Heart right ventricle (tissue), 16 donors: ENCODE measurements around the gene C17orf100. TPM values are rescaled to one million over a fixed set of nuclear protein-coding genes. Genes with fewer than 3 reads are reported as not detected.

Source experiments
- ATAC-seq, 8 donors: fragments of 200-7000 bp; cut with Tn5 transposase; one replicate each; pipeline ENCODE4 v1.9.1; 2020; ENCODE audit warnings: mild to moderate bottlenecking in 8 of 8, moderate library complexity in 8 of 8, moderate number of reproducible peaks in 1 of 8
- DNase-seq, 2 donors: peaks; one replicate each; pipeline ENCODE4 v3.0.0-alpha.2; 2020
- H3K27ac ChIP-seq, 10 donors: fragments of 200-600 bp; sonication (generic) in 2 of 10; one replicate each; pipeline versions ENCODE4 v1.5.0 to v1.8.0; 2020 to 2022; ENCODE audit warnings: mild to moderate bottlenecking in 3 of 10
- H3K27me3 ChIP-seq, 7 donors: fragments of 200-600 bp; one replicate each; pipeline ENCODE4 v1.8.0; 2021 to 2022; ENCODE audit warnings: mild to moderate bottlenecking in 2 of 7
- H3K36me3 ChIP-seq, 9 donors: fragments of 200-600 bp; sonication (generic) in 1 of 9; one replicate each; pipeline versions ENCODE4 v1.5.0 to v1.8.0; 2020 to 2022; ENCODE audit warnings: mild to moderate bottlenecking in 2 of 9
- H3K4me1 ChIP-seq, 9 donors: fragments of 200-600 bp; sonication (generic) in 1 of 9; one replicate each; pipeline versions ENCODE4 v1.5.0 to v1.8.0; 2020 to 2022; ENCODE audit warnings: mild to moderate bottlenecking in 4 of 9
- H3K4me3 ChIP-seq, 10 donors: fragments of 200-600 bp; sonication (generic) in 2 of 10; one replicate each; pipeline versions ENCODE4 v1.5.0 to v1.8.0; 2020 to 2022; ENCODE audit warnings: mild to moderate bottlenecking in 7 of 10, moderate library complexity in 2 of 10
- H3K9me3 ChIP-seq, 11 donors: fragments of 200-600 bp in 10 of 11; sonication (generic) in 2 of 11; one replicate each; pipeline versions ENCODE4 v1.5.0 to v1.8.0; 2013 to 2022; ENCODE audit warnings: mild to moderate bottlenecking in 2 of 11, control low read depth in 1 of 11, moderate library complexity in 1 of 11
- CTCF ChIP-seq, 9 donors: fragments of 200-600 bp; sonication (generic) in 2 of 9; IDR thresholded peaks; one replicate each; pipeline versions ENCODE4 v1.5.0 to v1.8.0; 2021 to 2022; ENCODE audit warnings: antibody characterized with exemption in 9 of 9, mild to moderate bottlenecking in 5 of 9, moderate library complexity in 1 of 9
- WGBS, 2 donors: extraction: QIAGEN DNeasy Blood & Tissue Kit; methylation state at CpG; one replicate each; pipeline ENCODE4 v1.1.7; 2013; ENCODE audit warnings: inconsistent platforms in 1 of 2; 5-methylcytosine and 5-hydroxymethylcytosine counted together
- intact Hi-C, 10 donors: fragments of 100-400 bp; cut with DNase I; formaldehyde crosslinking; loops; one replicate each; pipeline versions ENCODE4 v1.11.1 to v1.14.2; 2022
- polyA plus RNA-seq, 2 donors: library from polyadenylated mRNA; stranded (reverse); fragments of 200-250 nt; gene quantifications; one replicate each; pipeline ENCODE4 v1.2.3, GENCODE V29; 2013
- total RNA-seq, 10 donors: library from RNA; stranded (reverse); fragmentation: NEBNext Ultra II Directional in 3 of 10; extraction: Animal tissue kit (Norgen Biotek cat#: 25700) in 3 of 10; gene quantifications; one replicate each; pipeline versions ENCODE4 v1.2.1 to v1.2.4, GENCODE V29; 2021 to 2023
- donor health status: Arrhythmogenic right ventricular cardiomyopathy.
- donor health status: ischemic (EF 13 %, LVEDD 7.1; RV severe dilation, severe dysfunction).
- donor health status: healthy with polysubstance abuse.
- donor health status: DM: no; HTN: yes; CAD: no.
- donor health status: DM: no; HTN: no; CAD: no.
- donor health status: ischemic (EF 25% LVEDD 6.9; RV normal size, moderate dysfunction).
- donor health status: ischemic (EF 25% LVEDD 5.7; RV mildly dilated, moderate dysfunction).
- donor health status: healthy.
- donor health status: DM: yes; HTN: yes; CAD: no.
- donor health status: Ischemic cardiomyopathy.
- donor health status: ischemic (EF 35%, LVEDD 5.7; RV mildly dilated, moderate dysfunction).
- donor health status: nonischemic (EF 11% LVEDD 7.7; RV severe dilation, severe dysfunction).
- donor health status: DM: yes; HTN: yes; CAD: no.
- donor health status: PGD.
- donor health status: ischemic (EF 29% LVEDD 5.4; RV normal size, mild dysfunction).
- donor health status: nonischemic (EF 23%, LVEDD 6.1; RV moderate dilation, normal function).

The C17orf100 gene
- total and polyA plus RNA-seq, 12 donors: 0.30 to 1.4 (median 0.73) TPM; not detected in 1

- DNase-seq (no peak), ATAC-seq (no peak)
- intact Hi-C loops: no loop called here
- Histone ChIP-seq H3K9me3 (no peaks in the 10 kb centered on the region), H3K4me3 (no peak overlapping the region), H3K27me3 (peaks cover 4 to 48% (median 34%) of the 10 kb centered on the region in 7 donors), H3K36me3 (no peaks in the 10 kb centered on the region), H3K27ac (no peak overlapping the region), H3K4me1 (no peaks in the 10 kb centered on the region)
- WGBS, 2 donors: 66 to 71% methylated on average over 4 of the region's 4 CpGs
- no peak for TF ChIP-seq CTCF (IDR thresholded peaks at IDR 0.05)
Observed at GRCh38 chr17:6681176-6681575, 29.6 kb downstream of the C17orf100 start.

GRCh38 chr17:6681671-6682070 is 30.1 kb downstream of the C17orf100 start:
- DNase-seq: no peak
- intact Hi-C loops: no loop called here
- no peak for ATAC-seq
- Histone ChIP-seq H3K4me1 (no peaks in the 10 kb centered on the region), H3K4me3 (no peak overlapping the region), H3K27me3 (peaks cover 4 to 43% (median 34%) of the 10 kb centered on the region in 7 donors), H3K9me3 (no peaks in the 10 kb centered on the region), H3K27ac (no peak overlapping the region), H3K36me3 (no peaks in the 10 kb centered on the region)
- WGBS, 2 donors: 71 to 82% methylated on average over 5 of the region's 5 CpGs
- TF ChIP-seq CTCF (IDR thresholded peaks at IDR 0.05): no peak

- ATAC-seq (no peak), DNase-seq (no peak)
- Histone ChIP-seq H3K9me3 (no peaks in the 10 kb centered on the region), H3K36me3 (no peaks in the 10 kb centered on the region), H3K4me1 (no peaks in the 10 kb centered on the region), H3K27me3 (peaks cover 4 to 38% (median 27%) of the 10 kb centered on the region in 7 donors), H3K27ac (no peak overlapping the region), H3K4me3 (no peak overlapping the region)
- intact Hi-C loops: no loop called here
- 88 to 92% methylated on average over 4 of the region's 4 CpGs for WGBS, 2 donors
- no peak for TF ChIP-seq CTCF (IDR thresholded peaks at IDR 0.05)
Observed at GRCh38 chr17:6682339-6682738, 30.8 kb downstream of the C17orf100 start.

DNA sequence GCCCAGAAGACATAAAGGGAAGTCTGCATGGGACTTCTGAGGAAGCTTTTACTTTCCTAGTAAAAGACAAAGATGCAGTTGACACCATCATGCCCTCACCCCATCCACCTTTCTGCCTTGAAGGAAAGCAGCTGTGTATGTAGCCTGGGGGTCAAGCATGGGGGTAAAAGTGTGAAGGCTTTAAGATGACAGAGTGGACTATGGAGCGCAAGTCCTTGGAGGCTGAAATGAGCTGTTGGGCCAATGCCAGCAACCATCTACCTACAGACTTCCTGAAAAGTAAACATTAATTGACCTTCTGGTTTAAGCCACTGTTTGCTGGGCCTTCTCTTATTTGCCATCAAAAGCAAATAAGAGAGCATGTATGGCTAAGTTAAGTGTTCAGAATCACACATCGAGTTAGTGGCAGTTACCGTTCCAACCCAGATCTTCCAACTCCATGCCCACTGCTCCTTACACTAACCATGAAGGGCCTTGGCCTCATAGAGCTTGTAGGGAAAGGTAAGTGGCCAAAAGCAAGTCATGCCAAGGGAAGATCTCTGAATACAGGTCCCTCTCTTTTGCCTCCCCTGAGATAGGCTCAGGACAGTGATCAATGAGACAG is 31.6 kb downstream of the C17orf100 start:
- intact Hi-C loops: no loop called here
- 95 to 96% methylated on average over 3 of the region's 3 CpGs for WGBS, 2 donors
- peaks cover 0 to 30% (median 28%) of the 10 kb centered on the region in 7 donors for H3K27me3 ChIP-seq

More for the DNA sequence above, 31.6 kb downstream of the C17orf100 start:
- no peak overlapping the region for H3K4me3 ChIP-seq
- TF ChIP-seq CTCF (IDR thresholded peaks at IDR 0.05): no peak
- no peaks in the 10 kb centered on the region for H3K9me3 ChIP-seq
- H3K27ac ChIP-seq: no peak overlapping the region
- no peak for DNase-seq
- H3K4me1 ChIP-seq: no peaks in the 10 kb centered on the region
- ATAC-seq: no peak
- H3K36me3 ChIP-seq: no peaks in the 10 kb centered on the region
